H1 (cell line): ENCODE data around the gene NUBP2. TPM values are rescaled to one million over a fixed set of nuclear protein-coding genes. Genes with fewer than 3 reads are reported as not detected.

ENCODE experiments used
- CTCF ChIA-PET: fragments of 300-600 bp; sonication (Branson Sonifier 250); formaldehyde crosslinking; loops from one replicate; lab custom pipeline; 2021; ENCODE audit not compliant: partially characterized antibody; lab: Charles Lee
- POLR2A ChIA-PET: fragments of 300-600 bp; sonication (Branson Sonifier 250); formaldehyde crosslinking; loops from one replicate; lab custom pipeline; 2021; ENCODE audit warnings: inconsistent platforms; ENCODE audit not compliant: partially characterized antibody; lab: Charles Lee
- DNase-seq, 2 experiments: peaks; one replicate each; pipeline versions ENCODE4 v3.0.0 to v3.0.0-alpha.2; 2010 to 2022; ENCODE audit warnings: low spot score in 2 of 2, low read depth in 1 of 2, mixed read lengths in 1 of 2
- FAIRE-seq: peaks from 2 replicates; lab custom pipeline; 2011; peaks lifted over from hg19 to GRCh38; lab: Jason Lieb, UNC
- H2AFZ ChIP-seq: 2 replicates; pipeline ENCODE4 v1.8.1; 2012; ENCODE audit warnings: low read length, inconsistent platforms
- H2AK5ac ChIP-seq: 2 replicates; pipeline ENCODE4 v1.6.1; 2013; ENCODE audit warnings: low read depth, low read length
- H2BK120ac ChIP-seq: replicated peaks from 2 replicates; pipeline ENCODE3; 2013; ENCODE audit warnings: low read depth, low read length, inconsistent platforms
- H2BK12ac ChIP-seq: 2 replicates; pipeline ENCODE4 v1.6.1; 2013; ENCODE audit warnings: low read depth, low read length
- H2BK15ac ChIP-seq: 2 replicates; pipeline ENCODE4 v1.6.1; 2013; ENCODE audit warnings: low read length
- H2BK20ac ChIP-seq: 2 replicates; pipeline ENCODE4 v1.6.1; 2013; ENCODE audit warnings: low read length
- H2BK5ac ChIP-seq: 2 replicates; pipeline ENCODE4 v1.6.1; 2013; ENCODE audit warnings: low read depth, low read length
- H3K14ac ChIP-seq: 2 replicates; pipeline ENCODE4 v1.6.1; 2013; ENCODE audit warnings: inconsistent platforms; ENCODE audit not compliant: insufficient read length
- H3K18ac ChIP-seq: 2 replicates; pipeline ENCODE4 v1.6.1; 2013; ENCODE audit warnings: low read length; ENCODE audit errors: extremely low read depth
- H3K23ac ChIP-seq: 2 replicates; pipeline ENCODE4 v1.6.1; 2013; ENCODE audit warnings: inconsistent platforms; ENCODE audit not compliant: insufficient read length
- H3K23me2 ChIP-seq: 2 replicates; pipeline ENCODE4 v1.6.1; 2013; ENCODE audit warnings: low read depth, low read length
- H3K27ac ChIP-seq: 2 replicates; pipeline ENCODE4 v1.6.1; 2011; ENCODE audit warnings: low read depth, low read length, inconsistent platforms
- H3K27me3 ChIP-seq, 4 experiments: replicated peaks in 1 of 4; 1 replicate in 1 of 4; 2 replicates in 3 of 4; pipeline versions ENCODE4 v1.6.1 to v1.8.1; 2011 to 2013; ENCODE audit warnings: low read length in 3 of 4, mild to moderate bottlenecking in 3 of 4, inconsistent platforms in 2 of 4, mixed read lengths in 2 of 4, moderate library complexity in 1 of 4; ENCODE audit not compliant: control insufficient read depth in 3 of 4, insufficient read depth in 3 of 4; ENCODE audit errors: extremely low read depth in 1 of 4
- H3K36me3 ChIP-seq, 4 experiments: 2 replicates each; pipeline versions ENCODE4 v1.6.1 to v1.8.1; 2011 to 2013; ENCODE audit warnings: mild to moderate bottlenecking in 4 of 4, low read length in 3 of 4, moderate library complexity in 2 of 4, control low read depth in 1 of 4, inconsistent platforms in 1 of 4; ENCODE audit not compliant: insufficient read depth in 4 of 4, control insufficient read depth in 2 of 4
- H3K4ac ChIP-seq: replicated peaks from 2 replicates; pipeline ENCODE3; 2013; ENCODE audit warnings: low read length, low read depth, mixed read lengths, inconsistent platforms; ENCODE audit not compliant: insufficient read length
- H3K4me1 ChIP-seq, 4 experiments: replicated peaks in 1 of 4; 1 replicate in 1 of 4; 2 replicates in 3 of 4; pipeline versions ENCODE4 v1.6.1 to v1.8.1; 2011 to 2013; ENCODE audit warnings: low read length in 3 of 4, inconsistent platforms in 2 of 4, mixed read lengths in 1 of 4; ENCODE audit not compliant: insufficient read depth in 4 of 4, control insufficient read depth in 3 of 4
- H3K4me2 ChIP-seq, 2 experiments: 2 replicates each; pipeline versions ENCODE4 v1.6.1 to v1.8.1; 2011 to 2013; ENCODE audit warnings: low read depth in 2 of 2, low read length in 2 of 2, control low read depth in 1 of 2, inconsistent platforms in 1 of 2, mild to moderate bottlenecking in 1 of 2; ENCODE audit not compliant: insufficient read depth in 1 of 2
- H3K4me3 ChIP-seq, 4 experiments: fragments of 200-600, 300-600 bp in 1 of 4; sonication (generic), shearing (Covaris generic), sonication (Bioruptor Twin) in 1 of 4; 2 replicates each; pipeline versions ENCODE4 v1.5.1 to v1.8.1; 2011 to 2016; ENCODE audit warnings: low read length in 4 of 4, low read depth in 3 of 4, control low read depth in 2 of 4, inconsistent platforms in 2 of 4, mild to moderate bottlenecking in 2 of 4, mixed read lengths in 1 of 4, moderate library complexity in 1 of 4; ENCODE audit not compliant: insufficient read depth in 2 of 4; ENCODE audit errors: extremely low read depth in 1 of 4
- H3K56ac ChIP-seq: replicated peaks from 2 replicates; pipeline ENCODE3; 2013; ENCODE audit warnings: low read depth, mild to moderate bottlenecking, mixed read lengths, low read length, inconsistent platforms; ENCODE audit not compliant: insufficient read length
- H3K79me1 ChIP-seq: 2 replicates; pipeline ENCODE4 v1.6.1; 2013; ENCODE audit warnings: low read depth, low read length, control low read depth
- H3K79me2 ChIP-seq, 2 experiments: 2 replicates each; pipeline versions ENCODE4 v1.6.1 to v1.8.1; 2012 to 2013; ENCODE audit warnings: low read length in 2 of 2, mild to moderate bottlenecking in 2 of 2, inconsistent platforms in 1 of 2; ENCODE audit not compliant: insufficient read depth in 2 of 2, control insufficient read depth in 1 of 2
- H3K9ac ChIP-seq, 4 experiments: replicated peaks in 1 of 4; 1 replicate in 1 of 4; 2 replicates in 3 of 4; pipeline versions ENCODE4 v1.6.1 to v1.8.1; 2011 to 2013; ENCODE audit warnings: low read depth in 3 of 4, low read length in 3 of 4, control low read depth in 2 of 4, mild to moderate bottlenecking in 2 of 4, moderate library complexity in 2 of 4, inconsistent platforms in 1 of 4; ENCODE audit errors: extremely low read depth in 1 of 4
- H3K9me3 ChIP-seq, 2 experiments: 2 replicates each; pipeline versions ENCODE4 v1.6.1 to v1.8.1; 2012 to 2013; ENCODE audit warnings: mild to moderate bottlenecking in 2 of 2, moderate library complexity in 2 of 2, control low read depth in 1 of 2, inconsistent platforms in 1 of 2, low read depth in 1 of 2, low read length in 1 of 2, mixed read lengths in 1 of 2; ENCODE audit not compliant: insufficient read depth in 2 of 2
- H4K20me1 ChIP-seq, 2 experiments: replicated peaks in 1 of 2; 2 replicates each; pipeline versions ENCODE3 to v1.8.1; 2011 to 2013; ENCODE audit warnings: inconsistent platforms in 2 of 2, low read length in 2 of 2, mild to moderate bottlenecking in 1 of 2; ENCODE audit not compliant: insufficient read depth in 2 of 2, control insufficient read depth in 1 of 2
- H4K5ac ChIP-seq: 2 replicates; pipeline ENCODE4 v1.6.1; 2013; ENCODE audit warnings: low read length, low read depth, mixed read lengths, inconsistent platforms; ENCODE audit not compliant: insufficient read length
- H4K8ac ChIP-seq: 2 replicates; pipeline ENCODE4 v1.8.0; 2013; ENCODE audit warnings: mild to moderate bottlenecking, moderate library complexity, low read length, inconsistent platforms; ENCODE audit not compliant: insufficient read depth; ENCODE audit errors: extremely low read depth
- H4K91ac ChIP-seq: replicated peaks from 2 replicates; pipeline ENCODE3; 2013; ENCODE audit warnings: low read length, mixed read lengths, inconsistent platforms; ENCODE audit not compliant: insufficient read length
- ASH2L ChIP-seq: fragments of 200-600, 300-600 bp; sonication (generic); IDR thresholded peaks from one replicate; pipeline ENCODE4 v1.7.1; 2017; ENCODE audit warnings: low read length
- BACH1 ChIP-seq: IDR thresholded peaks from 2 replicates; pipeline ENCODE4 v1.6.1; 2012; ENCODE audit warnings: low read length, improper control_type of control experiment
- CEBPB ChIP-seq: IDR thresholded peaks from 2 replicates; pipeline ENCODE4 v1.6.1; 2012; ENCODE audit warnings: low read depth, low read length
- CHD2 ChIP-seq: IDR thresholded peaks from 2 replicates; pipeline ENCODE4 v1.6.1; 2012; ENCODE audit warnings: low read length, improper control_type of control experiment
- CTBP2 ChIP-seq: IDR thresholded peaks from 2 replicates; pipeline ENCODE4 v1.7.0; 2011; ENCODE audit warnings: borderline replicate concordance, mild to moderate bottlenecking, moderate library complexity, mixed read lengths, low read length; ENCODE audit not compliant: insufficient read depth, insufficient read length
- EZH2 ChIP-seq: fragments of 200-600 bp; sonication (generic); IDR thresholded peaks from 2 replicates; pipeline ENCODE4 v1.7.1; 2012; ENCODE audit warnings: low read depth, mild to moderate bottlenecking, moderate library complexity, low read length, inconsistent platforms; ENCODE audit not compliant: severe bottlenecking
- GTF2F1 ChIP-seq: IDR thresholded peaks from 2 replicates; pipeline ENCODE4 v1.6.1; 2012; ENCODE audit warnings: low read depth, low read length, improper control_type of control experiment, borderline replicate concordance
- HDAC6 ChIP-seq: IDR thresholded peaks from one replicate; pipeline ENCODE4 v1.7.1; 2012; ENCODE audit warnings: low read depth, mild to moderate bottlenecking, inconsistent platforms, low read length, moderate library complexity
- KDM4A ChIP-seq: IDR thresholded peaks from one replicate; pipeline ENCODE4 v1.7.1; 2012; ENCODE audit warnings: low read depth, mild to moderate bottlenecking, moderate library complexity, low read length, inconsistent platforms; ENCODE audit not compliant: severe bottlenecking
- RFX5 ChIP-seq: IDR thresholded peaks from 2 replicates; pipeline ENCODE4 v1.6.1; 2011; ENCODE audit warnings: low read depth, low read length, improper control_type of control experiment, borderline replicate concordance
- SUZ12 ChIP-seq: fragments of 200-600 bp; sonication (generic); IDR thresholded peaks from 2 replicates; pipeline ENCODE4 v1.6.1; 2012; ENCODE audit warnings: mild to moderate bottlenecking, inconsistent platforms, low read length, moderate library complexity, mixed read lengths
- WGBS, 2 experiments: shearing (Covaris generic) in 1 of 2; methylation state at CpG; one replicate each; pipeline versions ENCODE4 v1.1.6 to v1.1.7; 2013 to 2015; ENCODE audit warnings: low lambda C conversion rate in 2 of 2, mixed read lengths in 2 of 2, inconsistent platforms in 1 of 2, low coverage in 1 of 2, missing lambda C conversion rate in 1 of 2; ENCODE audit not compliant: insufficient replicate concordance in 2 of 2, insufficient coverage in 1 of 2, insufficient read length in 1 of 2; ENCODE audit errors: extremely low coverage in 1 of 2, missing lambda C conversion rate in 1 of 2; 5-methylcytosine and 5-hydroxymethylcytosine counted together
- polyA plus RNA-seq, 7 experiments: library from polyadenylated mRNA; depleted of rRNA in 3 of 7; stranded (reverse) in 5 of 7; unstranded in 2 of 7; fragments of >200 nt in 5 of 7; fragments of 200-250 nt in 2 of 7; gene quantifications; 1 replicate in 5 of 7; 2 replicates in 1 of 7; 4 replicates in 1 of 7; pipeline versions ENCODE4 v1.2.1 to v1.2.3, GENCODE V29; 2011 to 2013; ENCODE audit warnings: missing spikeins in 2 of 7, mixed read lengths in 2 of 7
- total RNA-seq: library from RNA; stranded (reverse); fragmentation: NEBNext Ultra II Directional; extraction: Animal tissue kit (Norgen Biotek cat#: 25700); gene quantifications from 2 replicates; pipeline ENCODE4 v1.2.1, GENCODE V29; 2021
- TF ChIP-seq, protein P1 (sequence below): IDR thresholded peaks from 2 replicates; pipeline ENCODE4 v1.6.1; 2011; ENCODE audit warnings: low read length, improper control_type of control experiment

Gene NUBP2
- total and polyA plus RNA-seq, 2 of the 8 experiments (the other 6 are each of a cell fraction or from before 2014, with no cell fraction given), result 70.3 to 96.9 TPM

GRCh38 chr16:1740234-1740633 is 42.5 kb upstream of the NUBP2 start:
- Histone ChIP-seq H3K23me2 (no peaks in the 10 kb centered on the region), H3K18ac (no peak overlapping the region), H2BK120ac (no peak overlapping the region), H3K9me3 (peaks cover 46 to 52% of the 10 kb centered on the region in 2 experiments), H3K27ac (no peak overlapping the region), H3K4me2 (no peak overlapping the region), H3K79me2 (no peaks in the 10 kb centered on the region), H3K56ac (no peak overlapping the region), H3K4me3 (no peak overlapping the region), H2BK20ac (no peak overlapping the region), H3K4ac (peak overlapping the region; percentile 38), H2BK12ac (0 out of 2 replicates have a peak overlapping the region, but pooled peaks have one; percentile 60), H4K5ac (no peak overlapping the region), H3K27me3 (no peaks in the 10 kb centered on the region), H3K36me3 (peaks cover 0 to 5% (median under 1%) of the 10 kb centered on the region in 4 experiments; a peak in 3 of 8 replicates), H3K14ac (no peak overlapping the region), H2BK5ac (peak overlapping the region; percentile 0; the same call in 1 of the 2 replicates), H4K91ac (no peak overlapping the region), H3K9ac (no peak overlapping the region), H2AK5ac (peak overlapping the region; percentile 54; the same call in 1 of the 2 replicates), H2AFZ (no peak overlapping the region), H3K4me1 (no peaks in the 10 kb centered on the region), H3K23ac (no peak overlapping the region), H4K20me1 (peaks cover 0 to 6% of the 10 kb centered on the region in 2 experiments), H4K8ac (peak overlapping the region; percentile 65), H3K79me1 (0 out of 2 replicates have a peak, but pooled peaks cover 5% of the 10 kb centered on the region), H2BK15ac (no peak overlapping the region)
- 92% methylated on average over 33 of the region's 33 CpGs; no CpG with 5 or more reads in 1 of the 2 experiments for WGBS, 2 experiments
- ChIA-PET POLR2A (interaction anchor here (0.9 to 2.0 kb wide), 3 partner anchors 11 to 30 kb away, joined by 6 to 8 read pairs (median 7); partner anchors contain the start of gene NME3), CTCF (no interaction called here)
- TF ChIP-seq SUZ12 (no peak), HDAC6 (no peak), CTBP2 (no peak), RFX5 (no peak), CHD2 (no peak), CEBPB (no peak), BACH1 (no peak), EZH2 (no peak), GTF2F1 (no peak), ASH2L (no peak), KDM4A (no peak)
- TF ChIP-seq, protein P1, sequence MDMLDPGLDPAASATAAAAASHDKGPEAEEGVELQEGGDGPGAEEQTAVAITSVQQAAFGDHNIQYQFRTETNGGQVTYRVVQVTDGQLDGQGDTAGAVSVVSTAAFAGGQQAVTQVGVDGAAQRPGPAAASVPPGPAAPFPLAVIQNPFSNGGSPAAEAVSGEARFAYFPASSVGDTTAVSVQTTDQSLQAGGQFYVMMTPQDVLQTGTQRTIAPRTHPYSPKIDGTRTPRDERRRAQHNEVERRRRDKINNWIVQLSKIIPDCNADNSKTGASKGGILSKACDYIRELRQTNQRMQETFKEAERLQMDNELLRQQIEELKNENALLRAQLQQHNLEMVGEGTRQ, result no peak
- no peak for DNase-seq
- no peak for FAIRE-seq
